Measurements from ENCODE around the gene PRR29.
A peak's percentile ranks its signal among the peaks of the same experiment; 100 is the strongest.

PRR29 gene

DNA sequence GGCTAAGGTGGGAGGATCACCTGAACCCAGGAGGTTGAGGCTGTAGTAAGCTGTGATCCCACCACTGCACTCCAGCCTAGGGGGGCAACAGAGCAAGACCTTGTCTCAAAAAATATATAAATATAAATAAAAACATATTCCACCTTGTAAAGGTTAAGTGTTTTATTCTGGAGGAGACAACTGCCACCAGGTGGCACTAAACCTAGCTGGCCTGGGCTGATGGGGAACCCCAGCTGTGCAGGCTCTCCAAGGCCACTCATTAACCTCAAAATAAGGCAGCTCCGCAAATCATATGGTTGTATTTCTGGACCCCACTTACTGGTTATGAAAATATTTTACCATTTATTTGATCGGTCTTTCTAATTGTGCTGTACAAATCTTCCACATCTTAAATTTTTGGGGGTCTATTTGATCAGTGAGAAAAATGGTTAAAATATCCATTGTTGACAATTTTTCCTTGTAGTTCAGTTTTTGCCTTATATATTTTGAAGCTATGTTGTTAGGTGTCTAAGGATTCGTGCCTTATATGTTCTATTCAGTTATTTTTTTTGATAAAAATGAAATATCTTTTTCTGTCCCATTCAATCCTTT lies 30.8 kb downstream of the PRR29 start:
- intact Hi-C loops (cut with DNase I), result loop anchor here (5.0 kb wide), 1 partner anchor 103 kb away; the partner anchor contains the start of gene ERN1
- DNase-seq, result peak; percentile 34 to 88 (median 68)

DNA sequence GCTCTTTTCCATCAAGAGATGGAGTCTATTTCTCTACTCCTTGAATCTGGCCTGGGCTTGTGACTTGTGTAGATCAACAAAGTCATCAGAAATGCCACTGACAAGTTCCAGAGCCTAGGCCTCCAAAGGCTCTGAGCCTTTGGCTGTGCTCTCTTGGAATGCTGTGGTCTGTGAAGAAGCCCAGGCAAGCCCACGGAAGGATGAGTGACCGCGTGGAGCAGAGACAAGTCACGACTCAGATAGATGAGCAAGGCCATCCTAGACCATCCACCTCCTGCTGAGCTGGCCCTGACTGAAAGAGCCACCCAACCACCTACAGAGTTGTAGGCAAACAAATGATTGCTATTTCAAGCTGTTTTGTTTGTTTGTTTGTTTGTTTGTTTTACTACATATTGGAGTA lies 33.9 kb downstream of the PRR29 start:
- intact Hi-C loops (cut with DNase I), result no loop called here
- DNase-seq, result peak in 1 of 42 donors; percentile 3

GRCh38 chr17:64036198-64036922 lies 38.2 kb downstream of the PRR29 start:
- intact Hi-C loops (cut with DNase I), result no loop called here
- DNase-seq, result peak in 1 of 42 donors; percentile 2

DNA sequence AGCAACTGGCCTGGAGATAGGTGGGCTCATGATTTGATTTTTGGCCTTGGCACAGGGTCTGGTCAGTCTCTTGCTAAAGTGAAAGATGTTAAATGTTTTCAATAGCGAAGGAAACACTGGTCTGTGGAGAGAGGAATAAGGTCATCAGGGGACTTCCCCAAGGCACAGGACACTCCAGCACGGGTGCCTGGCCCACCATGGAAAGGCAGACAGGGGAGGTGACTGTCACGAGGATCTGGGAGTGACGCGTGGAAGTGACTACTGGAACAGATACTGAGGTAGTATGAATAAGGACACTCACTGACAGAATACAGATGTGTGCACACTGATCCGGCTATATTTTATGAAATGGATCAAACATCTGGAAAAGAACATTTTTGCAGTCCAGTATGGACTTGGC lies 39.0 kb downstream of the PRR29 start:
- DNase-seq, result peak in 1 of 42 donors; percentile 6
- intact Hi-C loops (cut with DNase I), result no loop called here

DNA sequence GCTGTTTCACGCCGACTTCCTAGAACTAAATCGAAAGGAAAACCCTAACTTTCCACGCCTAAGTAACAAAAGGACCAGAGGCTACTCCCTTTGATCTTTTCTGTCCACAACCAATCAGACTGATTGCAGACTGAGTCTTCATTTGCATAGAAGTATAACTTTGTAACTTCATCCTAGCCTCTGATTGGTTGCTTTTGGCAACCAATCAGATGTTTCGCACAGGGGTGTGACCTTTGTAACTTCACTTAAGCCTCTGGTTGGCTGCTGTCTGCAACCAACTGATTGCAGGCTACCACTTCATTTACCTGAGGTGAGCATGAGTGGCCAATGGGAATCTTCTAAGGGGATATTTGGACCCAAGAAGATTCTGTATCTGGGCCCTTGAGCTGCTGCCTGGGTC lies 39.7 kb downstream of the PRR29 start:
- intact Hi-C loops (cut with DNase I), result no loop called here
- DNase-seq, result no peak

GRCh38 chr17:64038331-64039105 lies 40.4 kb downstream of the PRR29 start:
- intact Hi-C loops (cut with DNase I), result no loop called here
- DNase-seq, result no peak

DNA sequence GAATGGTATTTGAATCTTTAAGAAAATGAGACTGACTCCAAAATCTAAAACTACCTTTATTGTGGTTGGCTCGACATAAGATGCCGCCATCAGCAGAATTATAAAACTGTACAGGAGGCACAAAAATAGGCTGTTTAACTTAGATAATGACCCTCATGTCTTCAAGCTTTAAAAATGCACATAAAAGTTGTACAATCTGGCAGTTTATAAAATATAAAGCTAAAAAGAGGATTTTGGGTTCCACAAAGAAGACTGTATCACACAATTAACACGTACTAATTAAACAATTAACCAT lies 40.9 kb downstream of the PRR29 start:
- intact Hi-C loops (cut with DNase I), result no loop called here
- no peak for DNase-seq

DNA sequence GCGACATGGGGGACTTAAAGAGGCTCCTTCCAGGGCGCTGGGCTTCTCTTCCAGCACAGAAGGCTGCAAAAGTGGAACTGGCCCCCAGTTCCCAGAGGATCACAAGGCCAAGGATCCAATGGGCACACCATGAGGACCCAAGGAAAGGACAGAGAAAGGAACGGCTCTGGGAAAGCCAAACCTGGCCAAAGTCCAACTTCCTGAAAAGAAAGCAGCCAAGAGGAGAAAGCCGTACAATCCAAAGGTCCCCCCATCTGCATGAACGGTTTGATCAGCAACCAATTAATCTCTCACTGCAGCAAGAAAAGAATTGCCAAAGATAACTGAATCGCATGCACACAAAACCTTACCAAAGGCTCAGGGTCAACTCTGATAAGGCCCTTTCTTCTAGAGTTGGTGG lies 42.1 kb downstream of the PRR29 start:
- intact Hi-C loops (cut with DNase I), result no loop called here
- no peak for DNase-seq

- no peak for DNase-seq
- intact Hi-C loops (cut with DNase I), result no loop called here
Measured at GRCh38 chr17:64041912-64042311, 43.8 kb downstream of the PRR29 start.

GRCh38 chr17:64042700-64043485 lies 44.7 kb downstream of the PRR29 start:
- no peak for DNase-seq
- intact Hi-C loops (cut with DNase I), result no loop called here

- DNase-seq, result no peak
- intact Hi-C loops (cut with DNase I), result no loop called here
Measured at GRCh38 chr17:64045176-64045575, 47.0 kb downstream of the PRR29 start.

DNA sequence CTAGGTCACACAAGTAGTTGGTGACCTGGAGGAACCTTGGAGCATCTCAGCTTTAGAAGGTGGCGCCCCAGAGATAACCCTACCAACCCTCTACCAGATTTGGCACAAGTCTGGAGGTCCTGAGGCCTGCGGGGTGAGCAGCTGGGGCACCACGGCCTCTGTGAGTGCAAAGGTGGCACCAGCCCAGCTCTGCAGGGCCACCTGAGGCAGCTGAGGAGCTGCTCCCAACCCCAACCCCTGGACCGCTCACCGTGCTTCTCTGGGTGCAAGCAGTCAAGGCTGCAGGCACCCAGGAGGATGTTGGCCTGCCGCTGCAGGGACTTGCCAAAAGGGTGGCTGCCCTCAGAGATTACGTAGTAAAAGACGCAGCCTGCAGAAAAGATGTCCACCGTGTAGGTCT lies 50.7 kb downstream of the PRR29 start:
- DNase-seq, result no peak
- intact Hi-C loops (cut with DNase I), result no loop called here

GRCh38 chr17:64051153-64051552 lies 53.0 kb downstream of the PRR29 start:
- intact Hi-C loops (cut with DNase I), result no loop called here
- no peak for DNase-seq

DNA sequence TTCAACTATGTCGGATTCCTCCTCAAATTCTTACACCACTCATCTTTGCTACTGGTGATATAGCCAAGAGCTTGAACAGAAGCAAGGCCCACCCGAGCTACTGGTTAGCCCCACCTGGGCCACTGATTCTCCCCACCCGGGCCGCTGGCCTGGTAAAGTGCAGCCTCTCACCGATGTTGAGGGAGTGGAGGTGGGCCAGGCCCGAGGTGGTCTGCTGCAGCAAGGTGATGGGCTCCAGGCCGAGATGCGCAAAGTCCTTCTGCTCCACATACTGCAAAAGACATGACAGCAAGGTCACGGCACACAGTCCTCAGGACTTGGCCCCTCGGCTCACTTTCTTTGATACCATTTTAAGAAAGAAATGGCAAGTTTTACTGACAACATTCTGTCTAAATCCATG lies 55.0 kb downstream of the PRR29 start:
- intact Hi-C loops (cut with DNase I), result no loop called here
- no peak for DNase-seq

Measured in head of caudate nucleus (tissue), 42 donors.